PC-3 (cell line): Measurements from ENCODE around the gene SAP30BP. TPM values are rescaled to one million over a fixed set of nuclear protein-coding genes. Genes with fewer than 3 reads are reported as not detected.

ENCODE experiments used
- ATAC-seq: fragments of 200-7000 bp; cut with Tn5 transposase; 2 replicates; pipeline ENCODE4 v1.9.1; 2020; ENCODE audit warnings: mild to moderate bottlenecking, moderate library complexity
- BruUV-seq: library from RNA; stranded (reverse); fragments of 400-500 nt; replicated peaks from 2 replicates; lab custom pipeline; 2021; lab: Mats Ljungman, UMichigan
- CTCF ChIA-PET: fragments of 300-600 bp; sonication (Branson Sonifier 250); formaldehyde crosslinking; loops from one replicate; lab custom pipeline; 2022; ENCODE audit warnings: antibody characterized with exemption; lab: Charles Lee
- POLR2A ChIA-PET: fragments of 300-600 bp; sonication (Branson Sonifier 250); formaldehyde crosslinking; loops from one replicate; lab custom pipeline; 2022; ENCODE audit warnings: antibody characterized with exemption; ENCODE audit not compliant: unreplicated experiment; lab: Charles Lee
- DNase-seq: peaks from one replicate; pipeline ENCODE4 v3.0.0-alpha.2; 2015
- H2AFZ ChIP-seq: fragments of 300-600 bp; sonication (generic); 2 replicates; pipeline ENCODE4 v1.6.0; 2016; ENCODE audit warnings: antibody characterized with exemption, low read length
- H3F3A ChIP-seq: fragments of 300-600 bp; sonication (generic); one replicate; pipeline ENCODE4 v1.6.0; 2017; ENCODE audit warnings: antibody characterized with exemption, low read length, control low read depth, mild to moderate bottlenecking; ENCODE audit not compliant: unreplicated experiment
- H3K27ac ChIP-seq: fragments of 300-600 bp; sonication (generic); 2 replicates; pipeline ENCODE4 v1.5.1; 2016; ENCODE audit warnings: mild to moderate bottlenecking, low read length
- H3K27me3 ChIP-seq: fragments of 300-600 bp; sonication (generic); 2 replicates; pipeline ENCODE4 v1.6.1; 2016; ENCODE audit warnings: low read length, mixed read lengths
- H3K36me3 ChIP-seq: fragments of 300-600 bp; sonication (generic); 2 replicates; pipeline ENCODE4 v1.6.1; 2016; ENCODE audit warnings: low read depth, mixed run types, low read length, mixed read lengths
- H3K4me1 ChIP-seq: fragments of 300-600 bp; sonication (generic); 2 replicates; pipeline ENCODE4 v1.5.1; 2016; ENCODE audit warnings: low read length; ENCODE audit not compliant: insufficient read depth
- H3K4me2 ChIP-seq: fragments of 300-600 bp; sonication (generic); 2 replicates; pipeline ENCODE4 v1.6.0; 2016; ENCODE audit warnings: low read length
- H3K4me3 ChIP-seq: fragments of 300-600 bp; sonication (generic); 2 replicates; pipeline ENCODE4 v1.5.1; 2016; ENCODE audit warnings: mild to moderate bottlenecking, low read length, mixed read lengths
- H3K79me2 ChIP-seq: fragments of 300-600 bp; sonication (generic); 2 replicates; pipeline ENCODE4 v1.6.1; 2017; ENCODE audit warnings: low read length, mixed read lengths
- H3K9ac ChIP-seq: fragments of 300-600 bp; sonication (generic); 2 replicates; pipeline ENCODE4 v1.6.0; 2016; ENCODE audit warnings: mild to moderate bottlenecking, low read length
- H3K9me2 ChIP-seq: fragments of 300-600 bp; sonication (generic); replicated peaks from 2 replicates; pipeline ENCODE4 v1.6.1; 2016; ENCODE audit warnings: mixed run types, low read length, mixed read lengths
- H3K9me3 ChIP-seq: fragments of 300-600 bp; sonication (generic); 2 replicates; pipeline ENCODE4 v1.6.1; 2016; ENCODE audit warnings: low read length, mixed read lengths
- H4K20me1 ChIP-seq: fragments of 300-600 bp; sonication (generic); 2 replicates; pipeline ENCODE4 v1.6.1; 2016; ENCODE audit warnings: low read length, mixed read lengths
- CTCF ChIP-seq: fragments of 300-600 bp; sonication (generic); conservative IDR thresholded peaks from 2 replicates; pipeline ENCODE4 v1.5.1; 2017; ENCODE audit warnings: antibody characterized with exemption, low read depth, mild to moderate bottlenecking, low read length
- EZH2 ChIP-seq: fragments of 300-600 bp; sonication (generic); IDR thresholded peaks from one replicate; pipeline ENCODE4 v1.6.1; 2017; ENCODE audit warnings: antibody characterized with exemption, mild to moderate bottlenecking, low read length; ENCODE audit not compliant: unreplicated experiment
- EZH2phosphoT487 ChIP-seq: fragments of 300-600 bp; sonication (generic); IDR thresholded peaks from 2 replicates; pipeline ENCODE4 v1.6.1; 2018; ENCODE audit warnings: mild to moderate bottlenecking, antibody characterized with exemption, low read length, borderline replicate concordance
- intact Hi-C: fragments of 100-400 bp; cut with micrococcal nuclease; formaldehyde crosslinking; loops from 2 replicates; pipeline ENCODE4 v1.9.0; 2023
- total RNA-seq: library from RNA; depleted of rRNA; stranded (reverse); fragments of >200 nt; gene quantifications from 2 replicates; pipeline ENCODE4 v1.2.3, GENCODE V29; 2014

The SAP30BP gene
- total RNA-seq, 1 experiment from 2014 or later = 97.8 TPM

GRCh38 chr17:75748706-75749105, 81.6 kb downstream of the SAP30BP start:
- POLR2A ChIA-PET = no interaction called here
- no peaks in the 10 kb centered on the region for H3K4me1 ChIP-seq
- no peak overlapping the region for H3K9ac ChIP-seq
- H3K36me3 ChIP-seq = peaks cover 51% of the 10 kb centered on the region
- H2AFZ ChIP-seq = no peak overlapping the region
- H3K4me2 ChIP-seq = no peak overlapping the region
- no peaks in the 10 kb centered on the region for H3F3A ChIP-seq
- no peak overlapping the region for H3K27ac ChIP-seq
- DNase-seq (no peak), ATAC-seq (no peak)
- no peaks in the 10 kb centered on the region for H3K79me2 ChIP-seq
- H3K27me3 ChIP-seq = no peaks in the 10 kb centered on the region
- no peak overlapping the region for H3K4me3 ChIP-seq
- no TSS peak for BruUV-seq
- no peaks in the 10 kb centered on the region for H3K9me3 ChIP-seq
- TF ChIP-seq EZH2phosphoT487 (no peak), CTCF (no peak), EZH2 (no peak)
- CTCF ChIA-PET = interaction anchor here (0.6 to 2.1 kb wide), 6 partner anchors 38 to 115 kb away, joined by 5 to 42 read pairs (median 8); partner anchors contain the start of gene SMIM5
- H3K9me2 ChIP-seq = no peaks in the 10 kb centered on the region
- H4K20me1 ChIP-seq = no peaks in the 10 kb centered on the region
- intact Hi-C loops = no loop called here

- Histone ChIP-seq H3K36me3 (peaks cover 58% of the 10 kb centered on the region), H4K20me1 (no peaks in the 10 kb centered on the region), H3K9me2 (no peaks in the 10 kb centered on the region), H3K27ac (no peak overlapping the region), H3K9me3 (no peaks in the 10 kb centered on the region), H2AFZ (no peak overlapping the region), H3K79me2 (no peaks in the 10 kb centered on the region), H3K4me3 (no peak overlapping the region), H3K9ac (no peak overlapping the region), H3F3A (no peaks in the 10 kb centered on the region), H3K4me2 (no peak overlapping the region), H3K4me1 (no peaks in the 10 kb centered on the region), H3K27me3 (no peaks in the 10 kb centered on the region)
- ChIA-PET CTCF (interaction anchor here (0.6 to 1.3 kb wide), 6 partner anchors 66 to 304 kb away, joined by 3 to 9 read pairs (median 4); partner anchors contain the start of gene SMIM5), POLR2A (interaction anchor here (0.6 kb wide), 1 partner anchor 9 kb away, joined by 3 read pairs; no protein-coding TSS in a partner anchor)
- no TSS peak for BruUV-seq
- intact Hi-C loops = loop anchor here (1.0 kb wide), 1 partner anchor 116 kb away; the partner anchor contains the start of gene SMIM5
- ATAC-seq = peak; percentile 78
- peak; percentile 79 for DNase-seq
- TF ChIP-seq EZH2 = no peak
- TF ChIP-seq CTCF = peak; percentile 98
- TF ChIP-seq EZH2phosphoT487 = no peak
These were observed 82.6 kb downstream of the SAP30BP start for GRCh38 chr17:75749545-75750389.
